T-helper 9 cell (primary cell): ENCODE measurements around the gene TSPAN17.
"Not testable (repeated sequence)": the region's sequence is repeated elsewhere in the genome, so short reads cannot be mapped to it uniquely, and the experiment has no call there.

Experiments used
- DNase-seq: peaks from one replicate; pipeline ENCODE4 v3.0.0-alpha.2; 2020

TSPAN17 gene

DNA sequence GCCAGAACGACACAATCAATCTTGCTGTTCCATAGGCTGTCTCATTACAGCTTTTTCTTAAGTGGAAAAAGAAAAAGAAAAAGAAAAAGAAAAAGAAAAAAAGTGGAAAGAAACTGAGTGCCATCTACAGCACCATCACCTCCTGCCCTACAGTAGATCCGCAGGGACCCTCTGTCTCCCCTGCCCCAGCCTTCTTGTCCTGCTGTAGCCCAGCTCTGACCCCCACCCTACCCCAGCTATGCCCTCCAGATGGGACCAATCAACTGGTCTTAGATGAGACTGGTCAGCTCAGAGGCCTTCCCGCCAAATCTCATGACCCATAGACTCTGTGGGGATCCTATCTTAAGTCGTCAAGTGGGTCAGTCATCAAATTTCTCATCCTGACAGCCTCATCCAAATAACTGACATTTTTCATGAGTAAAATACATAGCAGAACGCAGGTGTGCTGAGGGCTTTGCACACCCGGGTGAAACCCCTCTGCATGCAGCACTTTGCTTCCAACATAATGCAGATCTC, 34.8 kb downstream of the TSPAN17 start:
- no peak for DNase-seq

DNA sequence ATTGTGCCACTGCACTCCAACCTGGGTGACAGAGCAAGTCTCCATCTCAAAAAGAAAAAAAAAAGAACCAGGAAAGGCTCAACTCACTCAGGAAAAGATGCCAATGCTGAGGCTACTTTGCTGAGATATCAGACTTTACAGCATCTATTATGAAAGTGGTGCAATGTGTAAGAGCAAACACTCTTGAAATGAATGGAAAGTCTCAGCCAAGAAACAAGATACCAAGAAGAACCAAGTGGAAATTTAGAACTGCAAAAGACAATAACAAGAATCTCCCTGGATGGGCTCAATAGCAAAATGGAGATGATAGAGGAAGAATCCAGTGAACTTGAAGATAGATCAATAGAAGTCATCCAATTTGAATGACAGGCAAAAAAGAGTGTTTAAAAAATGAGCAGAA, 37.7 kb downstream of the TSPAN17 start:
- no peak for DNase-seq

DNA sequence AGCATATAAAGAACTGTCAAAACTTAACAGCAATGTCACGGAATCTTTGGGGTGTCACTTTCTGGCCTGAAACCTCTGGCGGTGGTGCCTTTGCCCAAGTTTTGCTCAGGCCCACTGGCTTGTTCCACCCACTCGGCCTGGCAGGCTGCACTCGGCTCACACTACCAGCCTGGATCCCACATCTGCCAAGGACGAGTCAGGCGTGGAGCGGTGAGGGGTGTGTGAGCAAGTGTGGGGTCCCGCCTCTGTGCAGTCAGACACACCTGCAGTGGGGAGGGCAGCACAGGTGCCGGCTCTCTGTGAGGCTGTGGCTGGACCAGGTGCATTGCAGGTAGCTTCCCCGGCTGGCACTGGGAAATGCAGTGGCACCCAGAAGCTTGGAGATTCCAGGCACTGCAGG, 40.0 kb downstream of the TSPAN17 start:
- DNase-seq = no peak

DNA sequence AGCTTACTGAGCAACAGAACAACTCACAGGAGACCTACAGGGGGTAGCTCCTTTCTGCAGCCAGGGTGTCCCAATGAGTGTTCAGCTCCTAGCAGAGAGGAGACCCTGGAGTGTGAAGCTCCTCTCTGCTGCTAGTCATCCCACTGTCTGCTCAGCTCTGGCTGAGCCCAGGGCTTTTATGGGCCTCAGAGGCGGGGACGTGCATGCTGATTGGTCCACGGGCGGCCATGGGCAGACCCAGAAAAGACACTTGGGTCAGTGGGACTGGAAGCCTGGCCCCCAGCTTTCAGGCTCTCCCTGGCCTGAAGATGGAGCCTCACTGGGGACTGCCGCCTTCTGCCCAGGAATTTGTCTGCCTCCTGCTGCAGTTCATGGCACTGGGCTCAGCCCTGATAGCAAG, 40.6 kb downstream of the TSPAN17 start:
- DNase-seq = no peak

DNA sequence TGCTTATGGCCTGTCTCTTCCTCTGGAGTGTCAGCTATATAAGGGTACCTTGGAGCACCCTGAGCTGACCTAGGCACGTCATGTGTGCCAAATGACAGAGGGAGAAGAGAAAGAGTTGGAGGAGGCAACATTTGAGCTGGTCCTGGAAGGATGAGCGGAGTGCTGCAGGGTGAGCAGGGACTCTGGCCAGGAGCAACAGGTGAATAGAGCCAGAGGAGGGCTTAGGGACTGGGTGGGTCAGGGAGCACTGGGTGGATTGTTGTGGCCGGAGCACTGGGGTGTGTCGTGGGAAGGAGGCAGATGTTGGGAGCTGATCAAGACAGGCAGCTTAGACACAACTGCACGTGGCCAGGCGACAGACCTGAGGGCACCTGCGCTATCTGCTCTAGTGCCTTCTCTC, 43.6 kb downstream of the TSPAN17 start:
- DNase-seq = no peak

DNA sequence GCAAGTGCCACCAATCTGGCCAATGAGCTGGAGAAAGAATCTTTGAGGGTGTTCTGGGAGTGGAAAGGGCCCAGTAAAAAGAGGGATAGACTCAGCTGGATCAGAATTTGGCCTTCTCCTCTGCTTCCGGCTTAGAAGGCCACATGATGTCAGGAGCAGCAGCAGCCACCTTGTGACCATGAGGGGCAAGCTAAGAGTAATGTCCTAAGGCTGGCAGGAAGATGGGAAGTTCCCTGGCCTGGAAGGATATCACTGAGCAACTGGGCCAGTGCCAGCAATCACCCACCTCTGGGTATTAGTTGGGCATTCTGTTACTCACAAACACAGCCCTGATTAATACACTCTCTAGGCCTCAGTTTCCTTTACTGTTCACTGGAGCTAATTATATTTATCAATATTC, 44.2 kb downstream of the TSPAN17 start:
- no peak for DNase-seq

DNA sequence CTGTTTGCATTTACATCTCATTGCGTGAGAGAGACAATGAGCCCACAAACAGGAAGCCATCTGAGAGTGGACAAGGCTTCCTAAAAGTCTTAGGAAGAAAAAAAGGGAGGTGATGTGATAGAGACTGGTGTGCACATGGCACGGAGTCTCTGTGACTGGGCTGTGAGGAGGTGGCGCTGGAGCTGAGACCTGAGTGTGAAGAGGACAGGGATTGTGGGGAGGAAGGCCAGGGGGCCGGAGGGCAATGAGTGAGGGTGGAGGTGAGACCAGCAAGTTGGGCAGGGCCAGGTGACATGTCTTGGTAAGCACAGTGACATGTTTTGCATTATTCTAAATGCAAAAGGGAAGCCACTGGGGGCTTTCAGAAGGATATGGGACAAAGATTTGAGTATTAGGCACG, 45.0 kb downstream of the TSPAN17 start:
- DNase-seq = no peak

DNA sequence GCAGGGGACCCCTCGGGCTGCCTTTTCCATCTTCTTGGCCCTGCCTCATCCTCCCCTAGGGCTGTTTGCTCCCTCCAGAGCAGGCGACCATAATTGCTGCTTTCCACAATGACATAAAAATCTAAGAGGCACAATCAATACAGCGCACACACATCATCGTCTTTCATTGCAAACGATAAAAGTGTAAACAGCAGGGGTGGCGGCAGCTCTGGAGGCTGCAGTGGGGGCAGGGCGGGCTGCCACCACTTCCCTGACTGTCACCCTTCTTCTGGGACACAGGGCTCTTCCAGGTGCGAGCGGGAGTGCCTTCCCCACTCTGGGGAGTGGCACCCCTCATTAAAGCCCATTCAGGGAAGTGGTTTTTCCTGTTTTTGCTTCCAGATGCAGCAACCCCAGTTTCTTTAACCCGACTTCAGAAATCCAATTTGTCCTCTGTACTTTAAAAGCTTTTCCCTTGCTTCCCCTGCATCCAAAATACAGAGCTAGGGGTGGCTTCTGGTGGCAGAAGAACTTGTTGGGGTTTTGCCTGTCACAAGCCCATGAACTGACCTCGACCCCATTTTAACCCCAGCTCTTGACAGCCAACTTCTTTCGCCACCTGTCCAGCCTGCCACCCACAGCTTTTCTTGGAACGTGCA, 45.7 kb downstream of the TSPAN17 start:
- DNase-seq = no peak

DNA sequence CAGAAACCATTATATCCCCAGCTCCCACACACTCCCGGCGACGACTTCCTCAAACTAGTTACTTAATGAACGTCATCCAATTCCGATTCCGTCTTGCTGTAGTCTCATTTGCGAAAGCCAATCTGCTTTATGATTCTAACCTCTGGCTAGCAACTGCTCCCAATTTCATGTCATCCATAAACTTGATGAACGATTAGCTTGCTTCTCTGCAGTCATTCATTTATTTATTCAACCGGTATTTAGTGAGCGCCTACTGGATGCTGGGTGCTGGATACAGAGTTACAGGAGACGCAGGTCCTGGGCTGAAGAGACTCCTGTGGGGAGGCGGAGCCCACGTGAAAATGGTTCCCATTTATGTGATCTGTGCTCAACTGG, 46.2 kb downstream of the TSPAN17 start:
- DNase-seq = no peak

DNA sequence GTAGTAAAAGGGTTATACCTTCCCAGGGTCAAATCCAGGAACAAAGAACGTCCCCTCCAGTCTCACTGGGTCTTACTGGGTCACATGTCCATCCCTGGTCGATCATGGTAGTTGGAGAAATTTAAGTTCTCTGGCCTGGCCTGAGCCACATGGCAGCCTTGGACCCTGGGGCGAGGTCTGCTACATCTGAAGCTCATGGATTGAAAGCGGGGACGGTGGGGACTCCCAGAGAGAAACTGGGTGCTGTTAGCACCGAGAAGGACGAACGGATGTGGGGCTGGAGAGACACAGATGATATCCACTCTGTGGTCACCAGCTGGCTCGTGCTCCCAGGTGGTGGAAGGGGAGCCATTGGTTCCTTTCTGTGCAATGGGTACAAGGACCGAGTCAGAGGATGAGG, 46.9 kb downstream of the TSPAN17 start:
- DNase-seq = no peak

DNA sequence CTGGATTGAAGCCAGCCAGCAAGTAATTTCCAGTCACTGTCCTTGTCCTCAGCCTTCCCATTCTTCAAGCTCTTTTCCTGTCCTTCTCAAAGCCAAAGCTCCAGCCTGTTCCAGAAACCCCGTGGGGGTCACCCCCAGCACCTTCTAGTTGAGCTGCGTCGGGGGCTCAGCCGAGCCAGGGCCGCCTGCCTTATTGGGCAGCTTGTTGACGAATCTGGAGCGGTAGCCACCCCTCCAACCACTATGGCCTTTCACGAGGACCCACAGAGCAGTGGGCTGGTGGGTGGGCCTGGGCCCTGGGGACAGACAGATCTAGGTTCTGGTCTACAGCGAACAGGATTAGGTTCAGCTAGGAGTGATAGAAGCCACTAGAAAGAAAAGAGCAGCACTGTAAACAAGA, 47.3 kb downstream of the TSPAN17 start:
- no peak for DNase-seq

DNA sequence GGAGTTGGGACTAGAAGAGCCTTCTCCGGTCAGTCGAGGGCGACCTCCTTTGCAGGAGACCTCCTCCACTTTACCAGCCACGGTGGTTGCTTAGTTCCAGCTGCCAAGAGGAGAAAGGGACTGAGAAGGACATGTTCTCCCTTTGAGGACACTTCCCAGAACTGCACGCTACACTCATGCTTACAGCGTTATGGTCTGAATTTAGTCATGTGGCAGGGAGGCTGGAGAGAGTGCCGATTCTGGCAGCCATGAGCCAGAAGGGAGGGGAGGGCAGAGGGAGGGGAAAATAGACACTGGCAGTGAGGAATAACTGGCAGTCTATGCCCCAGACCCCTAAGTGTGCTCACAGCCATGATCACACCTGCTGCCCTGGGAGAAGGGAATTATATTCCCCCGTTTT, 47.8 kb downstream of the TSPAN17 start:
- no peak for DNase-seq

DNA sequence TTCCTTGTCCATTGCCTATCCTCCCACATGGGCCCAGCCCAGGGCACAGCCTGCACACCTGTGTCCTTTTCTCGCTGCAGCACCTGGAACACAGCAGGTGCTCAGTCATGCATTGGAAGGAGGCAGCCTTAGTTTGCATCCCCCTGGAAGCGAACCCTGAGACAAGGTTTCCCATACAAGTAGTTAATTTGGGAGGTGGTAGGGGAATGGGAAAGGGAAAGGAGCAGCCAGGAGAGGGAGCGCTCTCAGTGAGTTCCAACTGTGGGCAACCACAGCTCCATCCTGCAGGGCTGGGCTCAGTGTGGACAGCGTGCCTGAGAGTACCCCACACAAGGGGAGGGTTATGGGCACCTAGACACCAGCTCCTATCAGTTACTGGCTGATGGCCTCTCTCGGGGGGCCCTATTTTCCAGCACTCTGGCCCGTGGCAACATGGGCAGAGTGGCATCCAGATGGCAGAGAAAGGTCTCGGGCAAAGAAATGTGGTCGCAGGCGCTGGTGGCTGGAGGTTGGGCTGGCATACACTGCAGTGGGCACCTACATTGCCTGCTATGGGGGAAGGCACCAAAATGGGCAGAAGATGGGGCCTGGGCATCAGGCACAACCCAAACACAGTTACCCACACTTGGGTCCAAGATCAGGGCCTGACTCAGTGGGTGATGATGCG, 50.1 kb downstream of the TSPAN17 start:
- DNase-seq = no peak

DNA sequence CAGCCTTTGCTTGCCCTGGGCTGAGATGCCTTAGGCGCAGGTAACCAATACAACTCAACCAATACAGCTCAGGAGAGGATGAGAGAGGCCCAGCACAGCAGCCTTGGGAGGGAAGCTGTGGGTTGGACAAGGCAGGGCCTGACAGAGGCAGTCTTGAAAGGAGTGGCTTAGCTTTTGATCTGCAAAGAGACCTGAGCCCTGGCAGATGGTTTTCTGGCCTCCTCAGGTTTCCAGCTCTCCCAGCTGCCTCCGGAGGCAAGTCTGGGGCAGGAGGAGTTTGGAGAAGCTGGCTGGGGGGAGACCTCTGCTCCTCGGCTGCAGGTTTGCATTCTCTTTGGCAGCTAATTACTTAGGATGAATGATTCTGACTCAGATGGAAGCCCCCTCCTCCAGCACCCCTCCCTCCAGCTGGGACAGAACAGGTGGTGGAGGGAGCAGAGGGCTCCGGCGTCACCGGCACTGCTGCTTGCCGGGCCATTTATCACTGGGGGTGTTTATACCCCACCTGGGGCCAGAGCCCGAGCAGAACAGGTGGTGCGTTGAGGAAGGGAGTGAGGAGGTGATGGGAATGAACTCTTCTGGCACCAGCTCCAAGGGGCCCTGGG, 50.8 kb downstream of the TSPAN17 start:
- no peak for DNase-seq

DNA sequence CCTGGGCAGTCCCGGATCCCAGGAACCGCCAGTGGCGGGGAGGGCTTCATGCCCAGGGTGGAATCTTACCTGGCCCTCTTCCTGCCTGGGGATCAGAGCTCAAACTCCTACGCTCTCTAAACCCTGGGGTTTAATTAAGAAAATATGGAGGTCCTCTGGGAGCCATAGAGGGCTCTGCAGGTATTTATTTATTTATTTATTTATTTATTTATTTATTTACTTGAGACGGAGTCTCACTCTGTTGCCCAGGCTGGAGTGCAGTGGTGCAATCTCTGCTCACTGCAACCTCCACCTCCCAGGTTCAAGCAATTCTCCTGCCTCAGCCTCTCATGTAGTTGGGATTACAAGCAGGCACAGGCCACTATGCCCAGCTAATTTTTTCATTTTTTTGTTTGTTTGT, 52.2 kb downstream of the TSPAN17 start:
- not testable (repeated sequence) for DNase-seq

DNA sequence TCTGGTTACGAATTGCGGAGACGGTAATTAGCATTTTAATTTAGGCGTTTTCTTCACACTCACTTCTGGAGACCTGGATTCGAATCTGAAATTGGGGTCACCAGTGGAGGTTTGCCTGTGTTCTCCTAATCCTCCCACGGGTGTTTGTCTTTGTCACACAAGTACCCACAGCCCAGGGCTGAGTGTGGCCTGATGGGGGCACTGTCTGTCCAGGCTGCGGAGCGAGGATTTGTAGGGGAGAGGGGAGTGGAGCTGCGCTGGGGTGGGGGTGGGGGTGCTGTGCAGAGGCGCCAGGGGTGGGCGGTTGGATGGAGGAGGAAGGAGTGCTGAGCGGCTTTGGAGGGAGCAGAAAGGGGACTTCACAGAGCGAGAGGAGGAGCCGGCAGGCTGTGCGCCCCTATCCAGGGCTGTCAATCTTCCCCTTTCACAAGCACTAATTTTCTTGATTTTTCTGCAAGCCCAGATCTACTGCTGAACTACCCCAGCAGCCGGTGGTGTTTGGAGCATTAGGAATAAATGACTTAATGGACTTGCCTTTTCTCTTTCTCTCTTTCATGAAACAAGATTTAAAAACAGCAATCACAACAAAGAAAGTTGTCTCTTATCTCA, 53.1 kb downstream of the TSPAN17 start:
- DNase-seq = no peak

DNA sequence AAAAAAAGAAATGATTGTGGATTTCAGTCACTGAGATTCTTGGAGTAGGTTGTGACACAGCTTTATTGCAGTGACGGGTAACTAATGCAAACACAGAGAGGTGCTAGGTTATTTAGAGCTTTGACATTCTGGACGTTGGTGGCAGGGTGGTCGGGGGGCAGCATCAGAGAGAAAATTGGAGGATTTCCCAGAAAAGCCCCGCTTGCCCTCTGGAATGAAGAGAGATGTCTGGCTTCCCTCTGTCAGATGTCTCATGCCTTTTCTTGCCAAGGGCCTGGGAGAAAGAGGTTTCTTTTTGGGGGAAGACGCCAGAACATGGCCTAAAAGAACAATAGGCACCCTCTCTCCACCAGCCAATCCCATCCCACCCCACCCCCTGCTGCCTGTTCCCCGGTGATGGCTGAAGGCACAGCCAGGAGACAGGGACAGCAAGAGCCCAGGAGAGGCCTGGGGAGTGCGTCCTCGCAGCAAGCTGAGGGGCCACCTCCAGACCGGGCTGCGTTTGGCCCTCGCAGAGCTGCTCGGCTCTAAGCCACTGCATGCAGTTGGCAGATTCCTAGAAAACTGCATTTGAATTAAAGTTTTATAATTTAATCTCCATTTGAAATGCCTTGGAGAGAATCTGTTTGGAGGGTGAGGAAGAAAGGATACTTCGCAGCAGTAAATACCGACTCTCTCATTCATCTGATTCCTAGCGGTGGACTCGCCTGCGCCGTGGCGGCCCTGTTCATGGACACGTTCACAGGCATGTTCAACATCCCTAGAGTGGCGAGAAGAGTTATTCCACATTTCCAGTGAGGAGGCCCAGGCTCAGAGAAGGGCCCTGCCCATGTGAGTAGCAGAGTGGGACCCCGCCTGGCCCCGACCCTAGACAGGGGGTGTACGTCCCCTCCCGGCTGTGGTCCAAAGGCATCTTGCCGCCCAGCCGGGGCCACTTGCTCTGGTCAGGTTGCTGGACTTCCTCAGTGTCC, 55.7 kb downstream of the TSPAN17 start:
- DNase-seq = no peak

DNA sequence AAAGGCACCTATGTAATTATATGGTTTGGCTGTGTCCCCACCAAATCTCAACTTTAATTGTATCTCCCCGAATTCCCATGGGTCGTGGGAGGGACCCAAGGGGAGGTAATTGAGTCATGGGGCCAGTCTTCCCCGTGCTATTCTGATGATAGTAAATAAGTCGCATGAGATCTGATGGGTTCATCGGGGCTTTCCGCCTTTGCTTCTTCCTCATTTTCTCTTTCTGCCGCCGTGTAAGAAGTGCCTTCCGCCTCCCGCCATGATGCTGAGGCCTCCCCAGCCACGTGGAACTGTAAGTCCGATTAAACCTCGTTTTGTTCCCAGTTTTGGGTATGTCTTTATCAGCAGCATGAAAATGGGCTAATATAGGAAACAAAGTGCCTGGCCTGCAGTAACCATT, 56.6 kb downstream of the TSPAN17 start:
- DNase-seq = no peak

DNA sequence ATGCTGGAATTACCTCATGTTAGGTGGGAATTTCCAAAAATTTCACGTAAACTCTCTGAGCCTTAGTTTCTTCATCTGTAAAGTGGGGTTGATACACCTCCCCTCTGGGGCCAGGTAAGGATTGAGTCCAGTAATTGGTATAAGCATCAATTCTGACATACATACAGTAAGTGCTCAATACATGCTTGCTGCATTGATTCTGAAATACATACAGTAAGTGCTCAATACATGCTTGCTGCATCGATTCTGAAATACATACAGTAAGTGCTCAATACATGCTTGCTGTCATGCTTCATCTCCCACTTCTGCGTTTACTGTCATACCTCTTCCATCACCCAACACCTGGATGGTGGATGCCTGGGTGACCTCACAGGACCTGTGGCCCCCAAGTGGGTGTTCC, 57.1 kb downstream of the TSPAN17 start:
- no peak for DNase-seq

DNA sequence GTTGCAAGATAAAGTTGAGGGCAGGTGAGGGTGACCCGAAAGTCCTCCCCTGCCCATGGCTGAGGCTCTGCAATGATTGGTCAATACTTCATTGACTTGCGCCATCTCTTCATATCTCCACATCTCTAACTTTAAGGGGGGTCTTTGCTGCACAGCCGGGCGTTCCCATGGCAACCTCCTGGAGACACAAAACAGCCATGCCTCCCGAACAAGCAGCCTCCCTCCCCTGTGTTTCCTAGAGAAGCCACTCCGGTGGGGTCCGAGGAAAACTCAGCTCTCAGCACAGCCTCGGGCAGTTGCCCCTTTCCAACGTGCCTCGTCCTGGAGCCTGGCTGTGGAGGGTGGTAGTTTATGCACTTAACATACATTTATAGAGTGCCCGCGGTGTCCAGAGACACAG, 57.5 kb downstream of the TSPAN17 start:
- DNase-seq = no peak
